Measurements from ENCODE around the gene PPP1R26. TPM values are rescaled to one million over a fixed set of nuclear protein-coding genes. Genes with fewer than 3 reads are reported as not detected.
A peak's percentile ranks its signal among the peaks of the same experiment; 100 is the strongest.

The PPP1R26 gene
- total and polyA plus RNA-seq, 4 donors = 3.3 to 14.2 (median 10.8) TPM

DNA sequence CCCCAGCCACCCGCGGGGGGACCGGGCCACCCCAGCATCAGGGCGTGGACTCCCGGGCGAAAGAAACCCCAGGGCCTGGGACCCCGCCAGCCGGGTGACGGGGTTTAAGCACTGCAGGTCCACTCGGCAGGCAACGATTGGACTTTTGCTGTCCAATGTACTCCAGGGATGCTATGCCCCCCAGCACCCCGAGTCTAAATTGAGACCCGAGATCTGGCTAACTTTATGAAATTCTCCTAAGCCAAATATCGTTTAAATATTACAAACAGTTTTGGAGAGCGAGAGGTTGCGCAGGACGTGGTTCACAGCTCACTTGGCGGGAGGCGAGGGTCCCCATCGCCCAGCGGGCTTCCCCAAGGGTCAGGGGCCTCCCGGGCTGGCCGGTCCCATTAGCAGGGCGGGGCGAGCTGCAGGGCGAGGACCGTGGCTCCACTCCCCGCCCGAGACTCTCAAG is 20.5 kb downstream of the PPP1R26 start:
- Histone ChIP-seq H3K4me3 (ENCODE audit: low read length in 2 of 2) (peak overlapping the region; percentile 65 to 74), H3K27ac (ENCODE audit: low read depth in 1 of 2, low read length in 2 of 2) (no peak overlapping the region), H3K4me1 (ENCODE audit: control insufficient read depth in 1 of 2, insufficient read depth in 2 of 2, low read length in 2 of 2) (no peaks in the 10 kb centered on the region), H3K27me3 (ENCODE audit: control insufficient read depth in 1 of 2, insufficient read depth in 2 of 2, low read length in 1 of 2) (no peaks in the 10 kb centered on the region), H3K9me3 (ENCODE audit: control insufficient read depth, low read length) (no peaks in the 10 kb centered on the region), H3K36me3 (ENCODE audit: control insufficient read depth in 1 of 2, insufficient read depth in 2 of 2, low read length in 1 of 2) (peaks cover 0 to 5% of the 10 kb centered on the region in 2 donors)
- DNase-seq = no peak
- 0 to 1% methylated on average over 29 of the region's 29 CpGs for WGBS, 2 donors
- intact Hi-C loops (cut with DNase I) = loop anchor here in 1 of 2 donors (5.0 kb wide), 1 partner anchor 1428 kb away; no protein-coding TSS in a partner anchor
- ATAC-seq (ENCODE audit: low FRiP score) = peak; percentile 58

DNA sequence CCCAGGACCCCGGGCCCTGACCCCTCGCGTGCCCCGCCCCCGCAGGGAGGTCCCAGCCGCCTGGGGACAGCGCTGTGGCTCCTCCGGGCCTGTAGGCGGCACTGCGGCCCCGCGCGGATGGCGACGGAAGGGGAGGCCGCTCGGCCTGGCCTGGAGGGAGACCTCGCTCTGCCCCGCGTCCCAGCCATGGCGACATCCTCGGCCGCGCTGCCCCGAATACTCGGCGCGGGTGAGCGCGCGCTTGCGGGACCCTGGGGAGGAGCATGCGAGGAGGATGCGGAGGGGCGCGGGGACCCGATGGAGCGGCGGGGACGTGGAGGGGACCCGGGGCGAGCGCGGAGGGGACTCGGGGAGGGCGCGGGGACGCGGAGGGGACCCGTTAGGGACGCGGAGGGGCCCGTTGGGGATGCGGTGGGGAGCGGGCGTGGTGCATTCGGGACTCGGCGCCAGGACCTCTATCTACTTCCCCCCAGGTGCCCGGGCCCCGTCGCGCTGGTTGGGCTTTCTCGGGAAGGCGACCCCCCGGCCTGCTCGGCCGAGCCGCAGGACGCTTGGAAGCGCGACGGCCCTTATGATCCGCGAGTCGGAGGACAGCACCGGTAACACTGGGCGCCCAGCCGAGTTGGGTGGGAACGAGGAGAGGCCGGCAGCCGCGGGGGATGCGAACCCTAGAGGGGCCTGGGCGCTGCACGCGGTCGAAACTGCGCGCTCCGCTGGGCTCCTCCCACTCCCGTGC is 21.1 kb downstream of the PPP1R26 start, which contains the start of gene MRPS2:
TSS of gene MRPS2 (plus strand) at position 158 of the 736 bp plus-strand sequence. CDS start at position 187, 29 bp downstream.
- DNase-seq = peak; percentile 93 to 96
- peak; percentile 97 for ATAC-seq (ENCODE audit: low FRiP score)

GRCh38 chr9:135501261-135502167 is 21.9 kb downstream of the PPP1R26 start:
- WGBS, 2 donors = 46 to 49% methylated on average over 34 to 38 of the region's 38 CpGs
- ATAC-seq (ENCODE audit: low FRiP score) (no peak), DNase-seq (peak; percentile 45 to 65)
- no peaks in the 10 kb centered on the region for H3K27me3 ChIP-seq (ENCODE audit: control insufficient read depth in 1 of 2, insufficient read depth in 2 of 2, low read length in 1 of 2)
- intact Hi-C loops (cut with DNase I) = loop anchor here in 1 of 2 donors (5.0 kb wide), 1 partner anchor 1429 kb away; no protein-coding TSS in a partner anchor
- H3K4me1 ChIP-seq (ENCODE audit: control insufficient read depth in 1 of 2, insufficient read depth in 2 of 2, low read length in 2 of 2) = no peaks in the 10 kb centered on the region
- H3K9me3 ChIP-seq (ENCODE audit: control insufficient read depth, low read length) = no peaks in the 10 kb centered on the region
- no peak overlapping the region for H3K27ac ChIP-seq (ENCODE audit: low read depth in 1 of 2, low read length in 2 of 2)
- H3K36me3 ChIP-seq (ENCODE audit: control insufficient read depth in 1 of 2, insufficient read depth in 2 of 2, low read length in 1 of 2) = peaks cover 0 to 5% of the 10 kb centered on the region in 2 donors
- H3K4me3 ChIP-seq (ENCODE audit: low read length in 2 of 2) = peak overlapping the region; percentile 74 to 85

More for the DNA sequence above, 21.1 kb downstream of the PPP1R26 start, which contains the start of gene MRPS2:
- Histone ChIP-seq H3K27me3 (ENCODE audit: control insufficient read depth in 1 of 2, insufficient read depth in 2 of 2, low read length in 1 of 2) (no peaks in the 10 kb centered on the region), H3K4me1 (ENCODE audit: control insufficient read depth in 1 of 2, insufficient read depth in 2 of 2, low read length in 2 of 2) (no peaks in the 10 kb centered on the region), H3K27ac (ENCODE audit: low read depth in 1 of 2, low read length in 2 of 2) (no peak within 1 kb of the TSS), H3K36me3 (ENCODE audit: control insufficient read depth in 1 of 2, insufficient read depth in 2 of 2, low read length in 1 of 2) (peaks cover 0 to 5% of the 10 kb centered on the region in 2 donors), H3K4me3 (ENCODE audit: low read length in 2 of 2) (peak within 1 kb of the TSS; percentile 74 to 85), H3K9me3 (ENCODE audit: control insufficient read depth, low read length) (no peaks in the 10 kb centered on the region)
- intact Hi-C loops (cut with DNase I) = loop anchor here in 1 of 2 donors (5.0 kb wide), 1 partner anchor 1428 kb away; no protein-coding TSS in a partner anchor
- 0% methylated on average over 63 to 92 of the region's 92 CpGs for WGBS, 2 donors

- Histone ChIP-seq H3K4me1 (ENCODE audit: control insufficient read depth in 1 of 2, insufficient read depth in 2 of 2, low read length in 2 of 2) (no peaks in the 10 kb centered on the region), H3K4me3 (ENCODE audit: low read length in 2 of 2) (no peak overlapping the region), H3K27ac (ENCODE audit: low read depth in 1 of 2, low read length in 2 of 2) (no peak overlapping the region), H3K36me3 (ENCODE audit: control insufficient read depth in 1 of 2, insufficient read depth in 2 of 2, low read length in 1 of 2) (peaks cover 0 to 5% of the 10 kb centered on the region in 2 donors), H3K27me3 (ENCODE audit: control insufficient read depth in 1 of 2, insufficient read depth in 2 of 2, low read length in 1 of 2) (no peaks in the 10 kb centered on the region), H3K9me3 (ENCODE audit: control insufficient read depth, low read length) (no peaks in the 10 kb centered on the region)
- ATAC-seq (ENCODE audit: low FRiP score) = no peak
- peak in 1 of 2 donors; percentile 72 for DNase-seq
- intact Hi-C loops (cut with DNase I) = loop anchor here in 1 of 2 donors (5.0 kb wide), 1 partner anchor 1430 kb away; no protein-coding TSS in a partner anchor
- 91 to 94% methylated on average over 15 of the region's 15 CpGs for WGBS, 2 donors
Observed at GRCh38 chr9:135502168-135502872, 22.7 kb downstream of the PPP1R26 start.

DNA sequence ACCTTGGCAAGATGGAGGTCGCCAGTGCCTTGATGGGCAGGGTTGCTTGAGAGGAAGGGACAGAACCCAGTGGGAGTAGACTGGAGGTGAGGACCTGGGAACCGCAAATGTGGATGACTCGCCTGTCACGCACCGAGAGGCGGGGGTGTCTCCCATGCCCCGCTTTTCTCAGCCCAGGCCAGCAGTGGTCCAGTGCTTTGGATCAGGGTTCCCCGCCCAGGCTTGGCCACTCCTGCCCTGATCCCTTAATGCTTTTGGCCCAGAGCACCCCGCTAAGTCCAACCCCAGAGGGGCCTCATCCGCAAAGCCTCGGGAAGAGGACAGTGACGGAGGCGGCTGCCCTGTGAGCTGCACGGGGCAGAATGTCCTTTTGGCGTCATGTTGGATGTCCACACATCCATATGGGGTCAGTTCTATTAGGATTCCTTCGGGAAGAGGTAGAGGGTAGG is 23.3 kb downstream of the PPP1R26 start:
- Histone ChIP-seq H3K36me3 (ENCODE audit: control insufficient read depth in 1 of 2, insufficient read depth in 2 of 2, low read length in 1 of 2) (peaks cover 0 to 5% of the 10 kb centered on the region in 2 donors), H3K9me3 (ENCODE audit: control insufficient read depth, low read length) (no peaks in the 10 kb centered on the region), H3K27ac (ENCODE audit: low read depth in 1 of 2, low read length in 2 of 2) (no peak overlapping the region), H3K27me3 (ENCODE audit: control insufficient read depth in 1 of 2, insufficient read depth in 2 of 2, low read length in 1 of 2) (no peaks in the 10 kb centered on the region), H3K4me3 (ENCODE audit: low read length in 2 of 2) (no peak overlapping the region), H3K4me1 (ENCODE audit: control insufficient read depth in 1 of 2, insufficient read depth in 2 of 2, low read length in 2 of 2) (no peaks in the 10 kb centered on the region)
- ATAC-seq (ENCODE audit: low FRiP score) = no peak
- intact Hi-C loops (cut with DNase I) = loop anchor here in 1 of 2 donors (5.0 kb wide), 1 partner anchor 1431 kb away; no protein-coding TSS in a partner anchor
- peak in 1 of 2 donors; percentile 68 for DNase-seq
- WGBS, 2 donors = 92 to 93% methylated on average over 15 to 16 of the region's 16 CpGs

DNA sequence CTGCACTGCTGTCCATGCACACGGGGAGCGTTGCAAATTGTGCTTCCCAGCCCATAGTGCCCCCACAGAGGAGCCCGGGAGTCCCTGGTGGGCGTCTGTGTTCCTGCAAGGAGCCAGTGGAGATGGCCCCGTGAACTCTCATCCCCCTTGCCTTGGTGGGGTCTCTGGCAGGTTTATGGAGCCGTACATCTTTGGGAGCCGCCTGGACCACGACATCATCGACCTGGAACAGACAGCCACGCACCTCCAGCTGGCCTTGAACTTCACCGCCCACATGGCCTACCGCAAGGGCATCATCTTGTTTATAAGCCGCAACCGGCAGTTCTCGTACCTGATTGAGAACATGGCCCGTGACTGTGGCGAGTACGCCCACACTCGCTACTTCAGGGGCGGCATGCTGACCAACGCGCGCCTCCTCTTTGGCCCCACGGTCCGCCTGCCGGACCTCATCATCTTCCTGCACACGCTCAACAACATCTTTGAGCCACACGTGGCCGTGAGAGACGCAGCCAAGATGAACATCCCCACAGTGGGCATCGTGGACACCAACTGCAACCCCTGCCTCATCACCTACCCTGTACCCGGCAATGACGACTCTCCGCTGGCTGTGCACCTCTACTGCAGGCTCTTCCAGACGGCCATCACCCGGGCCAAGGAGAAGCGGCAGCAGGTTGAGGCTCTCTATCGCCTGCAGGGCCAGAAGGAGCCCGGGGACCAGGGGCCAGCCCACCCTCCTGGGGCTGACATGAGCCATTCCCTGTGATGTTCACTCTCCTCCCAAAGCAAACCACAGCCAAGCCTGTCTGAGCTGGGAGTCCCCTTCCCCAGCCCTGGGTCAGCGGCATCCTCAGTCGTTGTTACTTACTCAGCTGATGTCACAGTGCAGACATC is 24.0 kb downstream of the PPP1R26 start:
- H3K27me3 ChIP-seq (ENCODE audit: control insufficient read depth in 1 of 2, insufficient read depth in 2 of 2, low read length in 1 of 2) = no peaks in the 10 kb centered on the region
- H3K27ac ChIP-seq (ENCODE audit: low read depth in 1 of 2, low read length in 2 of 2) = no peak overlapping the region
- peaks cover 4% of the 10 kb centered on the region for H3K9me3 ChIP-seq (ENCODE audit: control insufficient read depth, low read length)
- H3K36me3 ChIP-seq (ENCODE audit: control insufficient read depth in 1 of 2, insufficient read depth in 2 of 2, low read length in 1 of 2) = peaks cover 0 to 5% of the 10 kb centered on the region in 2 donors
- intact Hi-C loops (cut with DNase I) = loop anchor here in 1 of 2 donors (5.0 kb wide), 1 partner anchor 1431 kb away; no protein-coding TSS in a partner anchor
- no peak overlapping the region for H3K4me3 ChIP-seq (ENCODE audit: low read length in 2 of 2)
- 90% methylated on average over 41 of the region's 41 CpGs for WGBS, 2 donors
- ATAC-seq (ENCODE audit: low FRiP score) (no peak), DNase-seq (peak in 1 of 2 donors; percentile 70)
- no peaks in the 10 kb centered on the region for H3K4me1 ChIP-seq (ENCODE audit: control insufficient read depth in 1 of 2, insufficient read depth in 2 of 2, low read length in 2 of 2)

Data from aorta (tissue), 5 donors.